ENCODE data around the gene CD19. TPM values are rescaled to one million over a fixed set of nuclear protein-coding genes. Genes with fewer than 3 reads are reported as not detected.
"Not testable (repeated sequence)": the region's sequence is repeated elsewhere in the genome, so short reads cannot be mapped to it uniquely, and the experiment has no call there.

Gene CD19
- polyA plus RNA-seq, 1 donor (not counting 4 experiments of a cell fraction or from before 2014, with no cell fraction given): not detected

DNA sequence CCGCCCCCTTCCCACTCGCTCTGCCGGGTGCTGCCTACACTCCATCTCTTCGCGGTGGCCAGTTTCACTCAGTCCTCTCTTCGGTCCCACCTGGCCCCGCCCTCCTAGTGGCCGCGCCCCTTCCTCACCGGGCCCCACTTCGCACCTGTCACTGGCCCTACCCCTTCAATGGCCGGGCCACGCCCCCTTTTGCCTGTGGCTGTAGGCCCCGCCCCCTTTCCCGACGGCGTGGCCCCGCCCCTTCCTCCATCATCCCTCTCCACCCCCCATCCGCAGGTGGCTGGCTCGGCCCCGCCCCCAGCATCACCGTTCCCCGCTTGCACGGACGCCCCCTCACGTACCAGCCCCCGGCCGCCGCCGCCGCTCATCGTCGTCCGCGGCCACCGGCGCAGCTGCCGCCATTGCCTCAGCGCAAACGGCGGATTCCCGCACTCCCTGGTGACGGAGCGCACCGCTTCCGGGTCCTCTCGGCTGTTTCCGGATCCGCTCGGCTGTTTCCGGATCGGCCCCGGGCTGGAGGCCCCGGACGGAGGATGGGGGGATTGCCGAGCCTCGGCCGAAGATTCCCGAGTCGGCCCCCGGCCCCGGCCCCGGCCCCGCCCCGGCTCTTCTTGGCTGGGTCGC, 6.9 kb upstream of the CD19 start, which contains the start of gene RABEP2:
Gene RABEP2, minus strand, starts transcription at position 477 of the 624 bp plus-strand sequence. Its CDS starts 75 bp downstream, at position 402.
- Histone ChIP-seq H3K9me1 (ENCODE audit: control insufficient read depth, extremely low read depth, insufficient read depth, low read length) (no peaks in the 10 kb centered on the region), H3K4me1 (ENCODE audit: control insufficient read depth, extremely low read depth, insufficient read depth, low read length) (peaks cover 8% of the 10 kb centered on the region), H3K36me3 (ENCODE audit: control insufficient read depth in 2 of 2, extremely low read depth in 1 of 2, insufficient read depth in 2 of 2, low read length in 2 of 2) (peaks cover 0 to 2% of the 10 kb centered on the region in 2 experiments), H3K9ac (ENCODE audit: control insufficient read depth, extremely low read depth, insufficient read depth, low read length) (peak within 1 kb of the TSS; percentile 93), H3K4me2 (ENCODE audit: control insufficient read depth, extremely low read depth, insufficient read depth, low read depth, low read length) (peak within 1 kb of the TSS; percentile 99), H3K4me3 (ENCODE audit: control insufficient read depth in 2 of 3, extremely low read depth in 1 of 3, insufficient read depth in 2 of 3, low read depth in 1 of 3, low read length in 3 of 3) (peak within 1 kb of the TSS; percentile 75 to 90 (median 90)), H3K27ac (ENCODE audit: control insufficient read depth, insufficient read depth, low read length) (peak within 1 kb of the TSS; percentile 84), H4K20me1 (ENCODE audit: control insufficient read depth, extremely low read depth, insufficient read depth, low read length) (no peaks in the 10 kb centered on the region), H3K9me3 (ENCODE audit: control insufficient read depth, low read depth, low read length) (no peaks in the 10 kb centered on the region), H3K27me3 (ENCODE audit: control insufficient read depth, extremely low read depth, insufficient read depth, low read length) (no peaks in the 10 kb centered on the region), H2AFZ (ENCODE audit: control insufficient read depth, low read length) (peak within 1 kb of the TSS; percentile 94), H3K79me2 (ENCODE audit: control insufficient read depth, insufficient read depth, low read length) (peaks cover 3% of the 10 kb centered on the region)
- dilution Hi-C loops (cut with MboI; ENCODE audit: extremely low pct_ligation_motif_present, low sequenced_read_pairs): no loop called here
- DNase-seq (ENCODE audit: low read depth, low spot score) (peak; percentile 89), FAIRE-seq (no peak)
- TF ChIP-seq EZH2 (IDR thresholded peaks at IDR 0.05; ENCODE audit: low read length): no peak
- TF ChIP-seq, protein P1, sequence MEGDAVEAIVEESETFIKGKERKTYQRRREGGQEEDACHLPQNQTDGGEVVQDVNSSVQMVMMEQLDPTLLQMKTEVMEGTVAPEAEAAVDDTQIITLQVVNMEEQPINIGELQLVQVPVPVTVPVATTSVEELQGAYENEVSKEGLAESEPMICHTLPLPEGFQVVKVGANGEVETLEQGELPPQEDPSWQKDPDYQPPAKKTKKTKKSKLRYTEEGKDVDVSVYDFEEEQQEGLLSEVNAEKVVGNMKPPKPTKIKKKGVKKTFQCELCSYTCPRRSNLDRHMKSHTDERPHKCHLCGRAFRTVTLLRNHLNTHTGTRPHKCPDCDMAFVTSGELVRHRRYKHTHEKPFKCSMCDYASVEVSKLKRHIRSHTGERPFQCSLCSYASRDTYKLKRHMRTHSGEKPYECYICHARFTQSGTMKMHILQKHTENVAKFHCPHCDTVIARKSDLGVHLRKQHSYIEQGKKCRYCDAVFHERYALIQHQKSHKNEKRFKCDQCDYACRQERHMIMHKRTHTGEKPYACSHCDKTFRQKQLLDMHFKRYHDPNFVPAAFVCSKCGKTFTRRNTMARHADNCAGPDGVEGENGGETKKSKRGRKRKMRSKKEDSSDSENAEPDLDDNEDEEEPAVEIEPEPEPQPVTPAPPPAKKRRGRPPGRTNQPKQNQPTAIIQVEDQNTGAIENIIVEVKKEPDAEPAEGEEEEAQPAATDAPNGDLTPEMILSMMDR (optimal IDR thresholded peaks at IDR 0.05 in 1 of 3, IDR thresholded peaks at IDR 0.05 in 1 of 3, conservative IDR thresholded peaks at IDR 0.05 in 1 of 3; ENCODE audit: extremely low read depth in 1 of 3, insufficient read depth in 2 of 3, low read length in 3 of 3): no peak

DNA sequence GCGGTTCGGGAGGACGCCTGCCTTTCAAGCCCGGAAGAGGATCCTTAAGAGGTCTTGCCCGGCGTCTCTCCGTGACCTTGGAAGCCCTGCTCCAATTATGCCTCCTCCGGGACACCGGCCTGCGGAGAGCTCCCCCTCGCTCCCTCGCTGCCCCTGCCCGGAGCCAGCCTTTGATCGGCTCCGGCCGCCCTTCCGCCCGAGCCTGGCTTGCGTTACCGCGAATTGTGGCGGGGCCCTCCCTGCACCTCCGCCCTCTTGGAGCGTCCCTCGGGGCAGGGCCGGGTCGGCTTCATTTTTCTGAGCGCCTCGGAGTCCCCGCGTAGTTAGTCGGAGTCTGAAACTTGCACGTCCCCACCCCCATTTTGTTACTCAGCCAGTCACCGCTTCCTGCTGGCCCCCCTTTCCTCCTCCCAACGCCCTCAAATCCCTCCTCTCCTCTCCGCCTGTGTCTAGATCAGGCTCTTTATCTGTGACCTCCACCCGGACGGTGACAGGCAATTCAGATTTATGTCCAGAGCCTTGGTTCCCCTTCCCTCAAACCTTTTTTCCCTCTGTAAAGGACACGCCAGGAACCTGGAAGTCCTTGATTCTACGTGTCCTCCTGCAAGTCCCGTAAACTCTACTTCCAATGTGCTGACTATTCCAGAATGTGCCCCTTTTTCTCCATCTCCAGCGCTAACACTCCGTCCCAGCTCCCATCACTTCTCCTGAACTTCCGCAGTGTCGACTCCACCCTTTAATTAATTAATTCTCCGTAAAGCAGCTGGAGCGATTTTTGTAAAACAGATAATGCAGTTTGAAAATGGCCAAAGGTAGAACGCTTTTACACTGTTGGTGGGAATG, 6.2 kb upstream of the CD19 start:
- peak overlapping the region; percentile 94 for H2AFZ ChIP-seq (ENCODE audit: control insufficient read depth, low read length)
- no peaks in the 10 kb centered on the region for H3K9me3 ChIP-seq (ENCODE audit: control insufficient read depth, low read depth, low read length)
- H3K4me1 ChIP-seq (ENCODE audit: control insufficient read depth, extremely low read depth, insufficient read depth, low read length): peaks cover 8% of the 10 kb centered on the region
- no peaks in the 10 kb centered on the region for H3K27me3 ChIP-seq (ENCODE audit: control insufficient read depth, extremely low read depth, insufficient read depth, low read length)
- dilution Hi-C loops (cut with MboI; ENCODE audit: extremely low pct_ligation_motif_present, low sequenced_read_pairs): no loop called here
- no peaks in the 10 kb centered on the region for H3K9me1 ChIP-seq (ENCODE audit: control insufficient read depth, extremely low read depth, insufficient read depth, low read length)
- H3K9ac ChIP-seq (ENCODE audit: control insufficient read depth, extremely low read depth, insufficient read depth, low read length): peak overlapping the region; percentile 93
- H3K27ac ChIP-seq (ENCODE audit: control insufficient read depth, insufficient read depth, low read length): peak overlapping the region; percentile 84
- H3K79me2 ChIP-seq (ENCODE audit: control insufficient read depth, insufficient read depth, low read length): peaks cover 3% of the 10 kb centered on the region
- H3K4me3 ChIP-seq (ENCODE audit: control insufficient read depth in 2 of 3, extremely low read depth in 1 of 3, insufficient read depth in 2 of 3, low read depth in 1 of 3, low read length in 3 of 3): peak overlapping the region; percentile 75 to 90 (median 90)
- H3K4me2 ChIP-seq (ENCODE audit: control insufficient read depth, extremely low read depth, insufficient read depth, low read depth, low read length): peak overlapping the region; percentile 99
- H4K20me1 ChIP-seq (ENCODE audit: control insufficient read depth, extremely low read depth, insufficient read depth, low read length): no peaks in the 10 kb centered on the region
- TF ChIP-seq EZH2 (IDR thresholded peaks at IDR 0.05; ENCODE audit: low read length): no peak
- TF ChIP-seq, protein P1 (optimal IDR thresholded peaks at IDR 0.05 in 1 of 3, IDR thresholded peaks at IDR 0.05 in 1 of 3, conservative IDR thresholded peaks at IDR 0.05 in 1 of 3; ENCODE audit: extremely low read depth in 1 of 3, insufficient read depth in 2 of 3, low read length in 3 of 3): no peak
- DNase-seq (ENCODE audit: low read depth, low spot score) (peak; percentile 38), FAIRE-seq (no peak)
- peaks cover 0 to 2% of the 10 kb centered on the region in 2 experiments for H3K36me3 ChIP-seq (ENCODE audit: control insufficient read depth in 2 of 2, extremely low read depth in 1 of 2, insufficient read depth in 2 of 2, low read length in 2 of 2)

DNA sequence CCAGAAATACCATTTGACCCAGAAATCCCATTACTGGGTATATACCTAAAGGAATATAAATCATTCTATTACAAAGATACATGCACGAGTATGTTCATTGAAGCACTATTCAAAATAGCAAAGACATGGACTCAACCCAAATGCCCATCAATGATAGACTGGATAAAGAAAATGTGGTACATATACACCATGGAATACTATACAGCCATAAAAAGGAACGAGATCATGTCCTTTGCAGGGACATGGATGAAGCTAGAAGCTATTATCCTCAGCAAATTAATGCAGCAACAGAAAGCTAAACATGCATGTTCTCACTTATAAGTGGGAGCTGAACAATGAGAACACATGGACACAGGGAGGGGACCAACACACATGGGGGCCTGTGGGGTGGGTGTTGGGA, 5.5 kb upstream of the CD19 start:
- DNase-seq (ENCODE audit: low read depth, low spot score); H3K27me3 ChIP-seq (ENCODE audit: control insufficient read depth, extremely low read depth, insufficient read depth, low read length); H3K4me1 ChIP-seq (ENCODE audit: control insufficient read depth, extremely low read depth, insufficient read depth, low read length); H3K79me2 ChIP-seq (ENCODE audit: control insufficient read depth, insufficient read depth, low read length); H3K9me1 ChIP-seq (ENCODE audit: control insufficient read depth, extremely low read depth, insufficient read depth, low read length); H3K36me3 ChIP-seq (ENCODE audit: control insufficient read depth in 2 of 2, extremely low read depth in 1 of 2, insufficient read depth in 2 of 2, low read length in 2 of 2); H3K9ac ChIP-seq (ENCODE audit: control insufficient read depth, extremely low read depth, insufficient read depth, low read length); dilution Hi-C loops (cut with MboI; ENCODE audit: extremely low pct_ligation_motif_present, low sequenced_read_pairs); H3K27ac ChIP-seq (ENCODE audit: control insufficient read depth, insufficient read depth, low read length); FAIRE-seq; H3K4me2 ChIP-seq (ENCODE audit: control insufficient read depth, extremely low read depth, insufficient read depth, low read depth, low read length); H4K20me1 ChIP-seq (ENCODE audit: control insufficient read depth, extremely low read depth, insufficient read depth, low read length); H2AFZ ChIP-seq (ENCODE audit: control insufficient read depth, low read length); H3K9me3 ChIP-seq (ENCODE audit: control insufficient read depth, low read depth, low read length): not testable (repeated sequence)
- H3K4me3 ChIP-seq (ENCODE audit: control insufficient read depth in 2 of 3, extremely low read depth in 1 of 3, insufficient read depth in 2 of 3, low read depth in 1 of 3, low read length in 3 of 3): peak overlapping the region in 1 of 3 experiments; percentile 90
